Activated CD4-positive, alpha-beta T cell treated with anti-CD3 and anti-CD28 coated beads, Interleukin-2, Interleukin-4, amounts not matched to agents 100 ng/mL and 50 ng/mL, durations not matched to agents 16 hours and 8 hours (primary cell): ENCODE measurements around the gene QRSL1.
"Not testable (repeated sequence)": the region's sequence is repeated elsewhere in the genome, so short reads cannot be mapped to it uniquely, and the experiment has no call there.

Source experiments
- DNase-seq: peaks from one replicate; pipeline ENCODE4 v3.0.0-alpha.2; 2020; ENCODE audit warnings: low spot score

The QRSL1 gene

GRCh38 chr6:106684011-106684410 lies 54.6 kb downstream of the QRSL1 start:
- DNase-seq: no peak

- DNase-seq: no peak
These were observed 56.5 kb downstream of the QRSL1 start for GRCh38 chr6:106685833-106686232.

DNA sequence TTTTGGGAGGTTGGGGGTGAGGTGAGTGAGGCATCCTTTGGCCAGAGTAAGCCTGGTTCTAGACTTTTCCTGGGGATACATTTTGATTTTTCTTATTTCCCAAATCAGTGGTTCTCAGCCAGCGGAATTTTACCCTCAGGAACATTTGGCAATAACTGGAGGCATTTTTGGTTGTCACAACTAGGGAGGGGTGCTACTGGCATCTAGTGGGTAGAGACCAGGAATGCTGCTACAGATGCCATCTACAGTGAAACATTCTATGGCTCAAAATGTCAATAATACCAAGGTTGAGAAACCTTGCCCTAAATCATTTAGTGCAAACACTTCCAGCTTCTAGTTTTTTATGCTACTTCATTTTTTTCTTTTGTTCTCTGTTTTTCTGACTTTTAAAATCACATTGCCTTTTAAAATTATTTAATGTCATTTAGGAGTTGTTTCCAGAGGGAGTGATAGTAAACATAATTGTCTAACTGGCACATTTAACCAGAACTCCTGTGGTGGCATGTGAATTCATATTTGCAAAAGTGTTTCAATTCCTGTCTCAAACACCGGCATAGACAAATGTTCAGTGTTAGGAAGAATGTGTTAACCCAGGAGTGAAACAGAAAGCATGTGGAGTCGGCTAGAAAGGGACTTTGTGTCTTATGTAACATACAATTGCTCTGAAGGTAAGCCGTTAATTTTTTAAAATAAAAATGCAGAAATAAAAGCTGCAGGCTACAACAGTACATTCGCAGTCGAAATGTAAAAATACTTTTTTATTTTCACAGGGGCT lies 59.0 kb downstream of the QRSL1 start:
- DNase-seq: no peak

- no peak for DNase-seq
These were observed 62.9 kb downstream of the QRSL1 start for GRCh38 chr6:106692112-106692818.

GRCh38 chr6:106692819-106693208 lies 63.4 kb downstream of the QRSL1 start:
- DNase-seq: no peak

DNA sequence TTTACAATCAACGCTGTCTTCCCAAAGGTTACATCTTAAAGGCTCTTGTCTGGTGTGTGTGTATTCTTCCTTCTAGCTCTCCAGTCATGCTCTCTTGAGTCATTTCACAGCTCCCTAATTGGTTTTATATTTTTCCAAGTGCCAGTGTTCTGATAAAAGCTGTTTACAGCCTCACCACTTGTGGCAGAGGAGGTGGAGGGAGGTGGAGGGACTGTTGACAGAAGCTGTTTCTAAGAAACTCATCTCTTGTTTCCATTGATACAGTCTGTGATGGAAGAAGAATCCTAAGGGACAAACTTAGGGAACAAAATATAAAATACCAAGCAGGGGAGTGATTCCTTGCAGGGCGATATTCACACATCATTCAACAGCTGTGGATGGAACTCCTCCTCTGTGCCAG lies 64.0 kb downstream of the QRSL1 start:
- no peak for DNase-seq

DNA sequence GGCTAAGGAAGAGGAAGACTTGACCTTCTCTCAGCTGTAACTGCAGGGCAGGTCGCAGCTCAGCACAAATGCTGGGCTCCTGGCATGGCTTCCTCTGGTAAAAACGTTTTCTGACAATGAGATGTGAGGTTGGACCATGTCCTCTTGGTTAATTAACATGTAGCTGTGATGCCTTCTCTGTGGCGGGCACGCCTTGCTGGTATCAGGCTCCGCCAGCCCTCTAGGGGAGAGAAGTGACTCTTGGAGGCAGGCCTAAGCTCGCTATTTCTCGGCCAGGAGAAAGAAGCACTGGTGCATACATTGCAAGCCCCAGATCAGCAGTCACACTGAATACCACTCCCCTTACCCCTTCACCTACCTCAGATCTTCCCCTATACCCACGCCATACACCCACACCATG lies 65.0 kb downstream of the QRSL1 start:
- DNase-seq: no peak

GRCh38 chr6:106700581-106700980 lies 71.2 kb downstream of the QRSL1 start:
- no peak for DNase-seq

- not testable (repeated sequence) for DNase-seq
These were observed 71.8 kb downstream of the QRSL1 start for GRCh38 chr6:106701201-106701600.

GRCh38 chr6:106702046-106702445 lies 72.7 kb downstream of the QRSL1 start:
- DNase-seq: no peak

- DNase-seq: no peak
These were observed 73.2 kb downstream of the QRSL1 start for GRCh38 chr6:106702451-106703110.

- DNase-seq: no peak
These were observed 74.9 kb downstream of the QRSL1 start for GRCh38 chr6:106704327-106704726.

DNA sequence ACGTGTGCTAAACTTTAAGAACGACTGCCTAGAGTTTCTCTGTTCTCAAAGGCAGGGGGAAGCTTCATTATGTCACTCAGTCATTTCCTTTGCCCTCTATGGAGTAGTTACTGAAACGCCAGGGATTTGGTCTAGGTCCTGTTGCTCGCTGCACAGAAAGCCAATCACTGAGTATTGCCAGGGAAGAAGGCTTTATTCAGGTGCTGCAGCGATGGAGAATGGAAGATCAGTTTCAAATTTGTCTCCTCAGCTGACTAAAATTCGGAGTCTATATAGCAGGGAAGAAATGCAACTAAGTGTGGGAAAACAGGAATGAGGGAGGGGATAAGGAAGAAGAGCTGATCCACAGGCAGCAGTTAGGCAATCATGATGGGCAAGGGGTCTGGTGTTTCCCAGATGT lies 75.8 kb downstream of the QRSL1 start:
- DNase-seq: no peak

GRCh38 chr6:106710580-106710979 lies 81.2 kb downstream of the QRSL1 start:
- no peak for DNase-seq

DNA sequence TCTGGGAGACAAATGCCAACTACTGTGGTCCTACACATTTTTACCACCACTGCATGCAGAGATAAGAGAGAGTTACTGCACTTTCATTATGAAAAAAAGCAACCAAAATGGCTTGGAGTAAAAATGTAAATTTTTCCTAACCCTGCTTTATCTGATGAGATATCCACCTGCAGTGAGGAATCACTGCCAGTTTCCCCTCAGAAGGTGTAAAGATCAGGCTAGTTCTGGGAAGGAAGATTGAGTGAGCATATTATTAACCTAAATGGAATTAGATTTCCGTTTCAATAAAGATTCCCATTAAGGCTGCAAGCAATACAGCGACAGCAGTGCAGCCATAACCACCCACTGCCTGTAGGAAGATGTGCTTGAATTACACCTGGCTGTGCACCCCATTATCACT lies 84.9 kb downstream of the QRSL1 start:
- DNase-seq: no peak

GRCh38 chr6:106715922-106716321 lies 86.5 kb downstream of the QRSL1 start:
- no peak for DNase-seq

DNA sequence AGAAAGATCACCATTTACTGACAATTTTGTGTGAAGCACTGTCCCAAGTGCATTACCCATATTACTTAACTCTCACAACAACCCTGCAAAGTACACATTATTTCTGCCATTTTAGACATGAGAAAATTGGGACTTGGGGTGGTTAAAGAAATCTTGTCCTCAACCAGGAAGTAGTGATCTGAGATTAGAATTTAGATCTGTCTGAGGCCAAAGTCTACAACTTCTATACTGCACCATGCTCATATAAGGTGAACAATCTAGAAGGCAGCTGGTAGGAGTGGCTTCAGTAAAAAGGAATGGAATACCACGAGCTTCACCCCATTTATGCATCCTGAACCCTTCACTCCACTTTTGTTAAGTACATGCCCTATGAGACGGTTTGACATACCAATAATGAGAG lies 87.6 kb downstream of the QRSL1 start:
- no peak for DNase-seq
